ENCODE measurements around the gene CDR2L.

The CDR2L gene

GRCh38 chr17:74954665-74955421, 32.6 kb upstream of the CDR2L start:
- no peak for DNase-seq (ENCODE audit: extremely low spot score)
- TF ChIP-seq ELF4 (IDR thresholded peaks at IDR 0.05): no peak
- no peak for TF ChIP-seq TARDBP (IDR thresholded peaks at IDR 0.05)
- TF ChIP-seq NFRKB (IDR thresholded peaks at IDR 0.05): no peak
- TF ChIP-seq FOXA1 (IDR thresholded peaks at IDR 0.05): no peak
- no peak for TF ChIP-seq ZNF384 (IDR thresholded peaks at IDR 0.05)
- no peak for TF ChIP-seq FOXM1 (IDR thresholded peaks at IDR 0.05; ENCODE audit: borderline replicate concordance)
- TF ChIP-seq CTBP1 (IDR thresholded peaks at IDR 0.05; ENCODE audit: borderline replicate concordance): no peak
- no peak for TF ChIP-seq SUZ12 (IDR thresholded peaks at IDR 0.05)
- TF ChIP-seq PKNOX1 (IDR thresholded peaks at IDR 0.05): no peak
- TF ChIP-seq LEF1 (IDR thresholded peaks at IDR 0.05; ENCODE audit: borderline replicate concordance): no peak
- TF ChIP-seq SP1 (IDR thresholded peaks at IDR 0.05): no peak
- no peak for TF ChIP-seq BHLHE40 (IDR thresholded peaks at IDR 0.05; ENCODE audit: borderline replicate concordance)
- TF ChIP-seq HDGF (IDR thresholded peaks at IDR 0.05; ENCODE audit: borderline replicate concordance): no peak
- no peak for TF ChIP-seq FOXK2 (IDR thresholded peaks at IDR 0.05)
- no peak for TF ChIP-seq L3MBTL2 (conservative IDR thresholded peaks at IDR 0.05)
- TF ChIP-seq ARNT (IDR thresholded peaks at IDR 0.05): no peak
- ChIA-PET CTCF (interaction anchor here (0.6 to 2.1 kb wide), 5 partner anchors 9 to 180 kb away, joined by 3 to 7 read pairs (median 4); partner anchors contain the start of gene OTOP2), POLR2A (interaction anchor here (1.8 kb wide), 1 partner anchor 57 kb away, joined by 6 read pairs; the partner anchor contains the start of gene MRPL58)

- CTCF ChIA-PET: interaction anchor here (2.1 to 3.6 kb wide), 2 partner anchors 8 to 32 kb away, joined by 7 to 25 read pairs; partner anchors contain the start of gene OTOP2
- no peak for TF ChIP-seq PKNOX1 (IDR thresholded peaks at IDR 0.05)
- TF ChIP-seq CTBP1 (IDR thresholded peaks at IDR 0.05; ENCODE audit: borderline replicate concordance): no peak
- TF ChIP-seq BHLHE40 (IDR thresholded peaks at IDR 0.05; ENCODE audit: borderline replicate concordance): no peak
- no peak for TF ChIP-seq SP1 (IDR thresholded peaks at IDR 0.05)
- no peak for TF ChIP-seq LEF1 (IDR thresholded peaks at IDR 0.05; ENCODE audit: borderline replicate concordance)
- no peak for TF ChIP-seq FOXM1 (IDR thresholded peaks at IDR 0.05; ENCODE audit: borderline replicate concordance)
- TF ChIP-seq NFRKB (IDR thresholded peaks at IDR 0.05): no peak
- no peak for TF ChIP-seq HDGF (IDR thresholded peaks at IDR 0.05; ENCODE audit: borderline replicate concordance)
- TF ChIP-seq FOXK2 (IDR thresholded peaks at IDR 0.05): no peak
- no peak for TF ChIP-seq ELF4 (IDR thresholded peaks at IDR 0.05)
- TF ChIP-seq SUZ12 (IDR thresholded peaks at IDR 0.05): no peak
- TF ChIP-seq TARDBP (IDR thresholded peaks at IDR 0.05): no peak
- DNase-seq (ENCODE audit: extremely low spot score): no peak
- POLR2A ChIA-PET: interaction anchor here (0.8 to 1.8 kb wide), 2 partner anchors 56 to 83 kb away, joined by 3 to 6 read pairs; partner anchors contain the start of gene MRPL58
Observed at GRCh38 chr17:74956093-74956492, 31.3 kb upstream of the CDR2L start.

GRCh38 chr17:74957935-74958740, 29.3 kb upstream of the CDR2L start:
- TF ChIP-seq FOXM1 (IDR thresholded peaks at IDR 0.05; ENCODE audit: borderline replicate concordance) (no peak), ZNF384 (IDR thresholded peaks at IDR 0.05) (no peak), TARDBP (IDR thresholded peaks at IDR 0.05) (no peak), BHLHE40 (IDR thresholded peaks at IDR 0.05; ENCODE audit: borderline replicate concordance) (no peak), FOXK2 (IDR thresholded peaks at IDR 0.05) (no peak), SUZ12 (IDR thresholded peaks at IDR 0.05) (no peak), SP1 (IDR thresholded peaks at IDR 0.05) (no peak), PKNOX1 (IDR thresholded peaks at IDR 0.05) (no peak), CTBP1 (IDR thresholded peaks at IDR 0.05; ENCODE audit: borderline replicate concordance) (no peak), ARNT (IDR thresholded peaks at IDR 0.05) (no peak), LEF1 (IDR thresholded peaks at IDR 0.05; ENCODE audit: borderline replicate concordance) (no peak), FOXA1 (IDR thresholded peaks at IDR 0.05) (no peak), HDGF (IDR thresholded peaks at IDR 0.05; ENCODE audit: borderline replicate concordance) (no peak), ELF4 (IDR thresholded peaks at IDR 0.05) (no peak), L3MBTL2 (conservative IDR thresholded peaks at IDR 0.05) (no peak), NFRKB (IDR thresholded peaks at IDR 0.05) (no peak)
- POLR2A ChIA-PET: interaction anchor here (1.1 to 2.6 kb wide), 2 partner anchors 54 to 85 kb away, joined by 4 to 12 read pairs; partner anchors contain the start of genes FDXR and MRPL58
- CTCF ChIA-PET: interaction anchor here (0.6 to 3.6 kb wide), 21 partner anchors 10 to 178 kb away, joined by 3 to 25 read pairs (median 5); partner anchors contain the start of genes FDXR, HID1, OTOP2 and USH1G
- peak; percentile 88 for DNase-seq (ENCODE audit: extremely low spot score)

- POLR2A ChIA-PET: interaction anchor here (0.6 to 2.9 kb wide), 11 partner anchors 28 to 243 kb away, joined by 3 to 66 read pairs (median 7); partner anchors contain the start of genes ARMC7, CDR2L, FDXR and MRPL58
- TF ChIP-seq SUZ12 (IDR thresholded peaks at IDR 0.05) (no peak), FOXM1 (IDR thresholded peaks at IDR 0.05; ENCODE audit: borderline replicate concordance) (no peak), NFRKB (IDR thresholded peaks at IDR 0.05) (no peak), HDGF (IDR thresholded peaks at IDR 0.05; ENCODE audit: borderline replicate concordance) (no peak), PKNOX1 (IDR thresholded peaks at IDR 0.05) (no peak), FOXA1 (IDR thresholded peaks at IDR 0.05) (no peak), ELF4 (IDR thresholded peaks at IDR 0.05) (no peak), BHLHE40 (IDR thresholded peaks at IDR 0.05; ENCODE audit: borderline replicate concordance) (no peak), CTBP1 (IDR thresholded peaks at IDR 0.05; ENCODE audit: borderline replicate concordance) (no peak), ZNF384 (IDR thresholded peaks at IDR 0.05) (no peak), TARDBP (IDR thresholded peaks at IDR 0.05) (no peak), SP1 (IDR thresholded peaks at IDR 0.05) (no peak), ARNT (IDR thresholded peaks at IDR 0.05) (no peak), FOXK2 (IDR thresholded peaks at IDR 0.05) (no peak), L3MBTL2 (conservative IDR thresholded peaks at IDR 0.05) (no peak), LEF1 (IDR thresholded peaks at IDR 0.05; ENCODE audit: borderline replicate concordance) (no peak)
- CTCF ChIA-PET: interaction anchor here (0.6 to 4.0 kb wide), 32 partner anchors 9 to 329 kb away, joined by 3 to 60 read pairs (median 6); partner anchors contain the start of genes FDXR, HID1, MIF4GD and MRPL58
- DNase-seq (ENCODE audit: extremely low spot score): no peak
Observed at GRCh38 chr17:74959826-74960515, 27.5 kb upstream of the CDR2L start.
